ENCODE results near the gene LRRC58.

DNA sequence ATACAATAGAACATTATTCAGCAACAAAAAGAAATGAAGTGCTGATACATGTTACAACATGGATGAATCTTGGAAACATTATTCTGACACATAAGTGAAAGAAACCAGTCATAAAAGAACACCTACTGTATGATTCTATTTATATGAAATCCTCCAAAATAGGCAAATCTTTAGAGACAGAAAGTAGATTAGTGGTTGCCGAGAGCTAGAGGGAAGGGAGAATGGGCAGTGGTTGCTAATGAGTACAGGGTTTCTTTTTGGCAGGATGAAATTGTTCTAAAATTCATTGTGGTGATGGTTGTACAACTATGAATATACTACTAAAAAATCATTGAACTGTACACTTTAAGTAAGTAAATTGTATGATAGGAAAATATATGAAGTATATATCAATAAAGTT lies 6.3 kb upstream of the LRRC58 start:
- TF ChIP-seq EZH2 (IDR thresholded peaks at IDR 0.05) (no peak), POLR2AphosphoS5 (IDR thresholded peaks at IDR 0.05; ENCODE audit: borderline replicate concordance, low read depth, low read length) (no peak), FOXP2 (optimal IDR thresholded peaks at IDR 0.05; ENCODE audit: control extremely low read depth, extremely low read length, insufficient read depth) (no peak)

Measured in SK-N-MC (cell line).